HEK293T (cell line): ENCODE results near the gene HTR1A.

Experiments
- BHLHE40 ChIP-seq: fragments of 450-650 bp; IDR thresholded peaks from 2 replicates; pipeline ENCODE4 v1.6.1; 2016; ENCODE audit warnings: mild to moderate bottlenecking, moderate library complexity, borderline replicate concordance
- FOXA1 ChIP-seq: fragments of 450-650 bp; IDR thresholded peaks from 2 replicates; pipeline ENCODE4 v1.6.1; 2016; ENCODE audit warnings: mild to moderate bottlenecking
- FOXK2 ChIP-seq: fragments of 450-650 bp; IDR thresholded peaks from 2 replicates; pipeline ENCODE4 v1.6.1; 2016; ENCODE audit warnings: mild to moderate bottlenecking
- FOXM1 ChIP-seq: fragments of 450-650 bp; IDR thresholded peaks from 2 replicates; pipeline ENCODE4 v1.6.1; 2017; ENCODE audit warnings: mild to moderate bottlenecking, borderline replicate concordance
- ZNF384 ChIP-seq: fragments of 450-650 bp; IDR thresholded peaks from 2 replicates; pipeline ENCODE4 v1.6.1; 2016

DNA sequence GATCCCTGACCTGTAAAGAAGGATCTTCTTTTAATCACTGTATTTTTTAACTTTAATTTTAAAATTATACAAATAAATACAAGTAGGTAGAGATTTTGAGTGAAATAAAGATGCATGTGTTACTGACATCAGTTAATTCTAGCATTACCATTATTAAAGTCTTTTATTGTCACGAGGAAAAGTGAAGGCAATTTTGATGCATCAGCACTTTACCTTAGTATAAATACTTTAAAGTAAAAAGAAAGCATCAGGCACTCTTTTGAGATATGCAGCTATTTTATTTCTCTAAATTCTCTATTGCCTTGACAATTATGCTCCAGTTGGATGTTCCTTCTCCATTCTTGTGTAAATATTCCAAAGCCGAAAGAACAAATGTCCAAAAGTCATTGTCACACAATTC is 4.6 kb downstream of the HTR1A start:
- TF ChIP-seq BHLHE40 (no peak), FOXK2 (no peak), FOXM1 (no peak), ZNF384 (no peak), FOXA1 (no peak)
